HEK293 (cell line): ENCODE results near the gene PGBD4.

Source experiments
- TCF7L2 ChIP-seq: IDR thresholded peaks from 2 replicates; pipeline ENCODE4 v1.6.1; 2011; ENCODE audit warnings: low read depth, mild to moderate bottlenecking, inconsistent platforms, low read length, moderate library complexity, borderline replicate concordance
- ZNF423 ChIP-seq: fragments of 450-650 bp; formaldehyde crosslinking; IDR thresholded peaks from 2 replicates; pipeline ENCODE4 v1.5.1; 2016; ENCODE audit warnings: missing biosample characterization, missing genetic modification characterization
- ZNF837 ChIP-seq: fragments of 450-650 bp; formaldehyde crosslinking; IDR thresholded peaks from 2 replicates; pipeline ENCODE4 v1.5.1; 2016; ENCODE audit warnings: missing biosample characterization, missing genetic modification characterization
- TF ChIP-seq, protein P1 (sequence below): fragments of 450-650 bp; formaldehyde crosslinking; IDR thresholded peaks from 2 replicates; pipeline ENCODE4 v1.5.1; 2016; ENCODE audit warnings: missing biosample characterization, missing genetic modification characterization
- TF ChIP-seq, protein P2 (sequence below): fragments of 450-650 bp; formaldehyde crosslinking; IDR thresholded peaks from 2 replicates; pipeline ENCODE4 v1.5.1; 2016; ENCODE audit warnings: missing biosample characterization, missing genetic modification characterization

DNA sequence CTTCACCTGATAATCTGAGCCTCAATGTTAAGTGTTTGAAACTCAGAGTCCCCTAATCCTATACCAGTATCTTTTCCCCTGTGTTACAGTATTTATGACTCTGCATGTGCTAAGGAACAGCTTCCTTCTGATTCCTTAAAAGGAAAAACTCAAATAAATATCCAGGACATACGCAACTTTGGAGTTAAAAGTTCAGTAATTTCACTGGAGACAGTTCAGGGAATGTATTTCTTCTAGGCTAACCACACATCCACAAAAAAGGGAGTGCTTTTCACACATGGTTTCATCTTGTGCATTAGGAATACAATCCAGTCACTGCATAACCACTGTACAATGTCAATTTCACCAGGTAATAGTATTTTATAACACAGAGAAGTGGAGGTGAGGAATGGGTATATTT is 31.0 kb downstream of the PGBD4 start:
- TF ChIP-seq ZNF423 (tag by site-specific recombination) (no peak), ZNF837 (tag by site-specific recombination) (no peak), TCF7L2 (no peak)
- TF ChIP-seq, protein P1, sequence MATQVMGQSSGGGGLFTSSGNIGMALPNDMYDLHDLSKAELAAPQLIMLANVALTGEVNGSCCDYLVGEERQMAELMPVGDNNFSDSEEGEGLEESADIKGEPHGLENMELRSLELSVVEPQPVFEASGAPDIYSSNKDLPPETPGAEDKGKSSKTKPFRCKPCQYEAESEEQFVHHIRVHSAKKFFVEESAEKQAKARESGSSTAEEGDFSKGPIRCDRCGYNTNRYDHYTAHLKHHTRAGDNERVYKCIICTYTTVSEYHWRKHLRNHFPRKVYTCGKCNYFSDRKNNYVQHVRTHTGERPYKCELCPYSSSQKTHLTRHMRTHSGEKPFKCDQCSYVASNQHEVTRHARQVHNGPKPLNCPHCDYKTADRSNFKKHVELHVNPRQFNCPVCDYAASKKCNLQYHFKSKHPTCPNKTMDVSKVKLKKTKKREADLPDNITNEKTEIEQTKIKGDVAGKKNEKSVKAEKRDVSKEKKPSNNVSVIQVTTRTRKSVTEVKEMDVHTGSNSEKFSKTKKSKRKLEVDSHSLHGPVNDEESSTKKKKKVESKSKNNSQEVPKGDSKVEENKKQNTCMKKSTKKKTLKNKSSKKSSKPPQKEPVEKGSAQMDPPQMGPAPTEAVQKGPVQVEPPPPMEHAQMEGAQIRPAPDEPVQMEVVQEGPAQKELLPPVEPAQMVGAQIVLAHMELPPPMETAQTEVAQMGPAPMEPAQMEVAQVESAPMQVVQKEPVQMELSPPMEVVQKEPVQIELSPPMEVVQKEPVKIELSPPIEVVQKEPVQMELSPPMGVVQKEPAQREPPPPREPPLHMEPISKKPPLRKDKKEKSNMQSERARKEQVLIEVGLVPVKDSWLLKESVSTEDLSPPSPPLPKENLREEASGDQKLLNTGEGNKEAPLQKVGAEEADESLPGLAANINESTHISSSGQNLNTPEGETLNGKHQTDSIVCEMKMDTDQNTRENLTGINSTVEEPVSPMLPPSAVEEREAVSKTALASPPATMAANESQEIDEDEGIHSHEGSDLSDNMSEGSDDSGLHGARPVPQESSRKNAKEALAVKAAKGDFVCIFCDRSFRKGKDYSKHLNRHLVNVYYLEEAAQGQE (tag by site-specific recombination), result no peak
- TF ChIP-seq, protein P2, sequence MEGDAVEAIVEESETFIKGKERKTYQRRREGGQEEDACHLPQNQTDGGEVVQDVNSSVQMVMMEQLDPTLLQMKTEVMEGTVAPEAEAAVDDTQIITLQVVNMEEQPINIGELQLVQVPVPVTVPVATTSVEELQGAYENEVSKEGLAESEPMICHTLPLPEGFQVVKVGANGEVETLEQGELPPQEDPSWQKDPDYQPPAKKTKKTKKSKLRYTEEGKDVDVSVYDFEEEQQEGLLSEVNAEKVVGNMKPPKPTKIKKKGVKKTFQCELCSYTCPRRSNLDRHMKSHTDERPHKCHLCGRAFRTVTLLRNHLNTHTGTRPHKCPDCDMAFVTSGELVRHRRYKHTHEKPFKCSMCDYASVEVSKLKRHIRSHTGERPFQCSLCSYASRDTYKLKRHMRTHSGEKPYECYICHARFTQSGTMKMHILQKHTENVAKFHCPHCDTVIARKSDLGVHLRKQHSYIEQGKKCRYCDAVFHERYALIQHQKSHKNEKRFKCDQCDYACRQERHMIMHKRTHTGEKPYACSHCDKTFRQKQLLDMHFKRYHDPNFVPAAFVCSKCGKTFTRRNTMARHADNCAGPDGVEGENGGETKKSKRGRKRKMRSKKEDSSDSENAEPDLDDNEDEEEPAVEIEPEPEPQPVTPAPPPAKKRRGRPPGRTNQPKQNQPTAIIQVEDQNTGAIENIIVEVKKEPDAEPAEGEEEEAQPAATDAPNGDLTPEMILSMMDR, result no peak
